HUES6 (cell line): ENCODE results near the gene DEPDC5.
"Not testable (repeated sequence)": the region's sequence is repeated elsewhere in the genome, so short reads cannot be mapped to it uniquely, and the experiment has no call there.

Experiments
- H3K27ac ChIP-seq: 2 replicates; pipeline ENCODE4 v1.7.0; 2013; ENCODE audit warnings: low read depth, mild to moderate bottlenecking, low read length, inconsistent platforms
- H3K27me3 ChIP-seq: 2 replicates; pipeline ENCODE4 v1.6.1; 2013; ENCODE audit warnings: low read length; ENCODE audit not compliant: control insufficient read depth, insufficient read depth
- H3K36me3 ChIP-seq: 2 replicates; pipeline ENCODE4 v1.6.1; 2013; ENCODE audit warnings: low read length; ENCODE audit not compliant: control insufficient read depth, insufficient read depth
- H3K4me1 ChIP-seq: 2 replicates; pipeline ENCODE4 v1.6.1; 2013; ENCODE audit warnings: low read length; ENCODE audit not compliant: control insufficient read depth, insufficient read depth
- H3K4me3 ChIP-seq: 2 replicates; pipeline ENCODE4 v1.5.1; 2013; ENCODE audit warnings: low read depth, low read length
- H3K9ac ChIP-seq: one replicate; pipeline ENCODE4 v1.6.1; 2013; ENCODE audit warnings: mild to moderate bottlenecking, low read length
- H3K9me3 ChIP-seq: 2 replicates; pipeline ENCODE4 v1.6.1; 2013; ENCODE audit warnings: low read depth, low read length; ENCODE audit not compliant: control insufficient read depth, insufficient read depth

The DEPDC5 gene

GRCh38 chr22:31753634-31754501, at the start of gene DEPDC5:
Gene DEPDC5, plus strand, starts transcription at chr22:31754019. Its CDS starts 903 bp downstream, at chr22:31754922.
- Histone ChIP-seq H3K9ac (peak within 1 kb of the TSS; percentile 81), H3K4me1 (peaks cover 29% of the 10 kb centered on the region), H3K36me3 (peaks cover 14% of the 10 kb centered on the region), H3K27ac (peak within 1 kb of the TSS; percentile 67), H3K4me3 (peak within 1 kb of the TSS; percentile 69), H3K27me3 (no peaks in the 10 kb centered on the region), H3K9me3 (no peaks in the 10 kb centered on the region)

- H3K27ac ChIP-seq = no peak overlapping the region
- H3K9ac ChIP-seq = no peak overlapping the region
- H3K4me3 ChIP-seq = no peak overlapping the region
- H3K36me3 ChIP-seq = peaks cover 54% of the 10 kb centered on the region
- no peaks in the 10 kb centered on the region for H3K9me3 ChIP-seq
- H3K27me3 ChIP-seq = no peaks in the 10 kb centered on the region
- no peaks in the 10 kb centered on the region for H3K4me1 ChIP-seq
Measured at GRCh38 chr22:31707519-31707918, 46.3 kb upstream of the DEPDC5 start.

DNA sequence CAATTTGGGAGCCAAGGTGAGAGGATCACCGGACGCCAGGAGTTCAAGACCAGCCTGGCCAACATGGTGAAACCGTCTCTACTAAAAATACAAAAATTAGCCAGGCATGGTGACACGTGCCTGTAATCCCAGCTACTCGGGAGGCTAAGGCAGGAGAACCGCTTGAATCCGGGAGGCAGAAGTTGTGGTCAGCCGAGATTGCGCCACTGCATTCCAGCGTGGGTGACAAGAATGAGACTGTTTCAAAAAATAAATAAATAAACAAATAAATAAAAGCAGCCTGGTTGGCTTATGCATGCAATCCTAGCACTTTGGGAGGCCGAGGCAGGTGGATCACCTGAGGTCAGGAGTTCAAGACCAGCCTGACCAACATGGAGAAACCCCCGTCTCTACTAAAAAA, 42.6 kb upstream of the DEPDC5 start:
- not testable (repeated sequence) for H3K27ac ChIP-seq

DNA sequence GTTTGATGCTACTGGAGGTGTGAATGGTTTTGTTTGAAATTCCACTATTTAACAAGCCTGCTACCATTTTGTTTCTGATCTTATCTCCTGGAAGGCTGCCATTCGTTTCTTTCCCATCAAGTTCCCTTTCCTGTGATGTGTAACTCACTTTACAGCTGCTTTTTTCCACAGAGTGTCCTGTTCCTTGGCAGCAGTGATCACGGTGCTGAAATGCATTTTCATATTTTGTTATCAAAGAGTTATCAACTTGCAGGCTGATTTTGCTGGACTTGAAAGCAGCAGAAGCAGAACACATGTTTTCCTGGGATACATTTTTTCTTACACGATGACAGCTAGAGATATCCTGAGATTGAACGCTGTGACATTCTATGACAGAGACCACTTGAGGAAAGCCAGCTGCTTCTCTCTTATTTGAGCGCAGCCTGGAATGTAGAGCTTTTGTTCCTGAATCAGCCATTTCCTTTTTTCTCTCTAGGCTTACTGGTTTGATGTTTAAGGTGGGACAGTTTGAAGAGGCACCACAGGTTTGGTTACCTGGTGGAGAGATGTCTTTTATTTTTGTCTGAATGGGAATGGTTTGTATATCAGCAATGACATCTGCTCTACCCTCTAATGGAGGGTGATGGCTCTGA, 38.6 kb upstream of the DEPDC5 start:
- H3K9me3 ChIP-seq = no peaks in the 10 kb centered on the region
- peaks cover 84% of the 10 kb centered on the region for H3K36me3 ChIP-seq

More for the DNA sequence above, 42.6 kb upstream of the DEPDC5 start:
- H3K4me3 ChIP-seq, H3K9ac ChIP-seq, H3K4me1 ChIP-seq, H3K27me3 ChIP-seq, H3K9me3 ChIP-seq: not testable (repeated sequence)
- H3K36me3 ChIP-seq = peaks cover 64% of the 10 kb centered on the region

DNA sequence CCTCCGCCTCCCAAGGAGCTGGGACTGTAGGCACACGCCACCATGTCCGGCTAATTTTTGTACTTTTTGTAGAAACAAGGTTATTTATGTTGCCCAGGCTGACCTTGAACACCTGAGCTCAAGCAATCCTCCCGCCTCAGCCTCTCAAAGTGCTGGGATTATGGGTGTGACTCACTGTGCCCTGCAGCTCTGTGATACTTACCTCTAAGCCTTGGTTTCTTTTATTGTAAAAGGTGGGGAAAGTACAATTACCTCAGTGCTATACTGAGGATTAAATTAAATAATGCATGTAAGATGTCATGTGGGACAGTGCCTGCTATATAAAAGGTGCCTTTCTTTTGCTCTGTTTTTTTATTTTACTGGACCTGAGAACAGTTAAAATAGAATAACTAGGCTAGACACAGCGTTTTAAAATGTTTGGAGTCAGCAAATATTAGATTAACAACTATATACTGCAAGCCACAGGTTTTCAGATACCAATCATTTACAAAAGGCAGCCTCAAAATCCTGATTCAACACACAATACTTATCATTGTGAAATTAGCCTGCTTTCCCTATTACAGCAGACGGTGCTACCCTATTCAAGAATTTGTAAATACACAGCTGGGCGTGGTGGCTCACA, 33.9 kb upstream of the DEPDC5 start:
- Histone ChIP-seq H3K27ac (no peak overlapping the region), H3K36me3 (peaks cover 76% of the 10 kb centered on the region), H3K4me3 (no peak overlapping the region), H3K4me1 (no peaks in the 10 kb centered on the region), H3K9ac (no peak overlapping the region), H3K9me3 (no peaks in the 10 kb centered on the region), H3K27me3 (no peaks in the 10 kb centered on the region)

More for the DNA sequence above, 38.6 kb upstream of the DEPDC5 start:
- no peaks in the 10 kb centered on the region for H3K4me1 ChIP-seq
- H3K4me3 ChIP-seq = no peak overlapping the region
- no peak overlapping the region for H3K27ac ChIP-seq
- H3K27me3 ChIP-seq = no peaks in the 10 kb centered on the region
- no peak overlapping the region for H3K9ac ChIP-seq

DNA sequence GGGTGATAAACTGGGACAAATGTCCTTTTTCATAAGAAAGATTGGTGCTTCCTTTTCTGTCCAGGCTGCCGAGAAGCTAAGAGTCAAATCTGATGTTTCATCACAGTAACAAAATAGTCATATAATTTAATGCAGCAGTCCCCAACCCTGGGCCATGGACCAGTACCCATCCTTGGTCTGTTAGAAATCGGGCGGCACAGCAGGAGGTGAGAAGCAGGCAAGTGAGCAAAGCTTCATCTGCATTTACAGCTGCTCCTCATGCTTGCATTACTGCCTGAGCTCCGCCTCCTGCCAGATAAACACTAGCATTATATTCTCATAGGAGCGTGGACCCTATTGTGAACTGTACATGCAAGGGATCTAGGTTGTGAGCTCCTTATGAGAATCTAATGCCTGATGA, 30.1 kb upstream of the DEPDC5 start:
- Histone ChIP-seq H3K9ac (no peak overlapping the region), H3K4me1 (no peaks in the 10 kb centered on the region), H3K36me3 (peaks cover 70% of the 10 kb centered on the region), H3K27me3 (no peaks in the 10 kb centered on the region), H3K9me3 (no peaks in the 10 kb centered on the region), H3K4me3 (no peak overlapping the region), H3K27ac (no peak overlapping the region)

DNA sequence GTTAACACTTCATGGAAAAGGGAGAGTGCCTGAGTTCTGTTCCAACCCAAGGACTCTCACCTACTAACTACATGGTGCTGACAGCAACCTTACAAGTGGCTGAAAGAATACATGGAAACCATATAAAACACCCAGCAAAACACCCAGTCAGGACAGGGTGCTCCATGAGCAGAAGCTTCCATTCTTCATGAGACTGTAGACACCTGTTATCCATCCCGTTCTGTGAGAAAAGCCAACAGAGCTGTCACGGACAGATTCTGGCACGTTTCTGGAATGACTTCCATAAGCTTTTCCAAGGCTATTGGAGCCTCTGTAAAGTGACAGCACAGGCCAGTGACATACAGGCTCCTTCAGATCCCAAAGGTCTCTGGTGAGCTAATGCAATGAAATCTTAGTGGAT, 27.1 kb upstream of the DEPDC5 start:
- H3K27me3 ChIP-seq = no peaks in the 10 kb centered on the region
- H3K4me1 ChIP-seq = no peaks in the 10 kb centered on the region
- H3K9me3 ChIP-seq = no peaks in the 10 kb centered on the region
- no peak overlapping the region for H3K9ac ChIP-seq
- peaks cover 55% of the 10 kb centered on the region for H3K36me3 ChIP-seq
- no peak overlapping the region for H3K27ac ChIP-seq
- no peak overlapping the region for H3K4me3 ChIP-seq

DNA sequence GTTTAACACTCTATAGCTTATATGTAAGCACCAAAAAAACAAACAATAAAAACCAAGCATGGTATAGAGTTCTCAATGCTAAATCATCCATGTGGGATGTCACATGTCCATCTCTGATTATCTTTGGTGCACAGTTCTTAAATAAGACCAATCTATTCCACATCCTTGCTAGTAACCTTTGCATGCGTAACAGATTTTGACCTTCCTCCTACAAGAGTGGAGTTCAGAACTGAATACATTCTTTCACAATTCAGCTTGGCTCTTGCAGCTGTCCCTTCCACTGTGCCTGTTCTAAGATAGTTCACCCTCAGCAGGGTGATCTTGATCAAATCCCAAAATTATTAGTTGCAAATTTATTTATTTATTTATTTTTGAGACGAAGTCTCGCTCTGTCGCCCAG, 25.0 kb upstream of the DEPDC5 start:
- H3K9ac ChIP-seq = no peak overlapping the region
- H3K27me3 ChIP-seq = no peaks in the 10 kb centered on the region
- H3K36me3 ChIP-seq = peaks cover 44% of the 10 kb centered on the region
- no peak overlapping the region for H3K4me3 ChIP-seq
- H3K27ac ChIP-seq = no peak overlapping the region
- H3K9me3 ChIP-seq = no peaks in the 10 kb centered on the region
- H3K4me1 ChIP-seq = no peaks in the 10 kb centered on the region

DNA sequence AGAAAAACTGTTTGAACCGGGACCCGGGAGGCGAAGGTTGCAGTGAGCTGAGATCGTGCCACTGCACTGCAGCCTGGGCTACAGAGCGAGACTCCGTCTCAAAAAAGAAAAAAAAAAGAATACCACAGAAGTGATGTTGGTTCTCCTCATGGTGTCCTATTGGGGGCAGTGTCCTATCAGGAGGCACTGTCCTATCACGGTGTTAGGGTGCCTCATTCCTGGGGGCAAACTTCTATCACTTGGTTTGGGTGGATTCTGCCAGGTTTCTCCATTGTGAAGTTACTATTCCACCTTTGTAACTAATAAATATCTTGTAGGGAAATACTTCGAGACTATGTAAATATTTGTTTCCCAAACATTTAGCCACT, 23.5 kb upstream of the DEPDC5 start:
- Histone ChIP-seq H3K9ac (no peak overlapping the region), H3K27ac (no peak overlapping the region), H3K4me3 (no peak overlapping the region), H3K27me3 (no peaks in the 10 kb centered on the region), H3K4me1 (no peaks in the 10 kb centered on the region), H3K9me3 (no peaks in the 10 kb centered on the region), H3K36me3 (peaks cover 37% of the 10 kb centered on the region)

GRCh38 chr22:31732089-31732829, 21.6 kb upstream of the DEPDC5 start:
- Histone ChIP-seq H3K9ac (no peak overlapping the region), H3K27me3 (no peaks in the 10 kb centered on the region), H3K4me3 (no peak overlapping the region), H3K27ac (no peak overlapping the region), H3K4me1 (no peaks in the 10 kb centered on the region), H3K9me3 (no peaks in the 10 kb centered on the region), H3K36me3 (peaks cover 32% of the 10 kb centered on the region)
